HepG2 (cell line): ENCODE data around the gene CPT1C. TPM values are rescaled to one million over a fixed set of nuclear protein-coding genes. Genes with fewer than 3 reads are reported as not detected.

Source experiments
- ATAD3A ChIP-seq: sonication (generic); formaldehyde crosslinking; IDR thresholded peaks from 2 replicates; pipeline ENCODE4 v1.4.0; 2020; ENCODE audit warnings: missing genetic modification reagents
- ATF2 ChIP-seq: sonication (generic); formaldehyde crosslinking; IDR thresholded peaks from 2 replicates; pipeline ENCODE4 v1.4.0; 2020; ENCODE audit warnings: missing genetic modification reagents
- CENPX ChIP-seq: sonication (generic); formaldehyde crosslinking; IDR thresholded peaks from 2 replicates; pipeline ENCODE4 v1.9.0; 2021; ENCODE audit warnings: mild to moderate bottlenecking, missing genetic modification reagents, moderate library complexity
- HCFC1 ChIP-seq: fragments of 150-350 bp; IDR thresholded peaks from 2 replicates; pipeline ENCODE4 v1.6.1; 2014; ENCODE audit warnings: low read depth, low read length
- JARID2 ChIP-seq: sonication (generic); formaldehyde crosslinking; IDR thresholded peaks from 2 replicates; pipeline ENCODE4 v1.8.1; 2023; ENCODE audit warnings: missing genetic modification reagents, inconsistent platforms; ENCODE audit not compliant: insufficient replicate concordance
- KDM4B ChIP-seq: sonication (generic); formaldehyde crosslinking; IDR thresholded peaks from 2 replicates; pipeline ENCODE4 v1.4.0; 2020; ENCODE audit warnings: missing genetic modification reagents
- KLF6 ChIP-seq: IDR thresholded peaks from 2 replicates; pipeline ENCODE4 v1.8.0; 2016; ENCODE audit warnings: missing biosample characterization, missing genetic modification reagents
- MAFG ChIP-seq: sonication (generic); formaldehyde crosslinking; IDR thresholded peaks from 2 replicates; pipeline ENCODE4 v1.5.1; 2020; ENCODE audit warnings: mild to moderate bottlenecking, missing genetic modification reagents
- MED1 ChIP-seq: sonication (generic); formaldehyde crosslinking; IDR thresholded peaks from 2 replicates; pipeline ENCODE4 v1.4.0; 2020; ENCODE audit warnings: missing genetic modification reagents
- PCBP2 ChIP-seq: fragments of 200-400 bp; formaldehyde crosslinking; optimal IDR thresholded peaks from 2 replicates; pipeline ENCODE3; 2018; ENCODE audit warnings: low read length, low read depth; ENCODE audit not compliant: poor library complexity, severe bottlenecking
- RBFOX2 ChIP-seq: fragments of 200-400 bp; formaldehyde crosslinking; IDR thresholded peaks from 2 replicates; pipeline ENCODE4 v1.6.1; 2017; ENCODE audit warnings: low read depth, mild to moderate bottlenecking, low read length
- SIN3B ChIP-seq: fragments of 150-350 bp; IDR thresholded peaks from 2 replicates; pipeline ENCODE4 v1.6.1; 2014; ENCODE audit warnings: low read length
- STAT5B ChIP-seq: sonication (generic); formaldehyde crosslinking; IDR thresholded peaks from 2 replicates; pipeline ENCODE4 v1.4.0; 2020; ENCODE audit warnings: missing genetic modification reagents
- TFDP2 ChIP-seq: sonication (generic); formaldehyde crosslinking; IDR thresholded peaks from 2 replicates; pipeline ENCODE4 v1.4.0; 2020; ENCODE audit warnings: missing genetic modification reagents
- TSC22D2 ChIP-seq: sonication (generic); formaldehyde crosslinking; IDR thresholded peaks from 2 replicates; pipeline ENCODE4 v1.5.1; 2020; ENCODE audit warnings: missing genetic modification reagents, mild to moderate bottlenecking, borderline replicate concordance
- ZNF101 ChIP-seq: sonication (generic); formaldehyde crosslinking; IDR thresholded peaks from 2 replicates; pipeline ENCODE4 v1.4.0; 2020; ENCODE audit warnings: mild to moderate bottlenecking, low read depth, missing genetic modification reagents, borderline replicate concordance
- polyA plus RNA-seq, 8 experiments: library from polyadenylated mRNA; depleted of rRNA in 3 of 8; stranded (reverse) in 7 of 8; unstranded in 1 of 8; fragments of >200 nt; fragmentation: Illumina TruSeq in 4 of 8; extraction: Trizol in 4 of 8; gene quantifications; 2 replicates each; pipeline versions ENCODE4 v1.2.1 to v1.2.3, GENCODE V29; 2011 to 2016; ENCODE audit warnings: low read depth in 4 of 8, missing spikeins in 1 of 8, mixed read lengths in 1 of 8; ENCODE audit not compliant: insufficient read depth in 1 of 8
- total RNA-seq, 5 experiments: library from RNA; depleted of rRNA; stranded (reverse); fragments of >200 nt; fragmentation: Illumina TruSeq; extraction: Trizol; gene quantifications; 2 replicates each; pipeline ENCODE4 v1.2.3, GENCODE V29; 2016; ENCODE audit warnings: low read depth in 1 of 5
- TF ChIP-seq, protein P1 (sequence below): sonication (generic); formaldehyde crosslinking; IDR thresholded peaks from 2 replicates; pipeline ENCODE4 v1.4.0; 2020; ENCODE audit warnings: mild to moderate bottlenecking, missing genetic modification reagents
- TF ChIP-seq, protein P2 (sequence below), 2 experiments: sonication (generic) in 1 of 2; formaldehyde crosslinking in 1 of 2; IDR thresholded peaks; 2 replicates each; pipeline versions ENCODE4 v1.6.1 to v1.9.0; 2014 to 2022; ENCODE audit warnings: antibody characterized with exemption in 1 of 2, borderline replicate concordance in 1 of 2, inconsistent platforms in 1 of 2, low read depth in 1 of 2, missing genetic modification reagents in 1 of 2

The CPT1C gene
- total and polyA plus RNA-seq, 2 of the 13 experiments (the other 11 are each of a cell fraction or from before 2014, with no cell fraction given) = 0.18 TPM; not detected in 1

GRCh38 chr19:49665351-49666119 lies 25.4 kb upstream of the CPT1C start, which contains the start of the genes BCL2L12 and IRF3 (continued):
- TF ChIP-seq ATF2 (CRISPR knock-in tag) (no peak), JARID2 (CRISPR knock-in tag) (no peak), MAFG (no peak), MED1 (no peak), RBFOX2 (peak; percentile 54; the same call in 1 of the 2 replicates), KLF6 (0 out of 2 replicates have a peak, but pooled peaks have one; percentile 47), ZNF101 (CRISPR knock-in tag) (no peak), STAT5B (CRISPR knock-in tag) (no peak), TSC22D2 (CRISPR knock-in tag) (no peak), TFDP2 (CRISPR knock-in tag) (peak; percentile 89), SIN3B (peak; percentile 76; the same call in 1 of the 2 replicates), ATAD3A (CRISPR knock-in tag) (no peak), PCBP2 (no peak), HCFC1 (peak; percentile 20; the same call in 1 of the 2 replicates), KDM4B (CRISPR knock-in tag) (no peak), CENPX (CRISPR knock-in tag) (no peak)
- TF ChIP-seq, protein P1, sequence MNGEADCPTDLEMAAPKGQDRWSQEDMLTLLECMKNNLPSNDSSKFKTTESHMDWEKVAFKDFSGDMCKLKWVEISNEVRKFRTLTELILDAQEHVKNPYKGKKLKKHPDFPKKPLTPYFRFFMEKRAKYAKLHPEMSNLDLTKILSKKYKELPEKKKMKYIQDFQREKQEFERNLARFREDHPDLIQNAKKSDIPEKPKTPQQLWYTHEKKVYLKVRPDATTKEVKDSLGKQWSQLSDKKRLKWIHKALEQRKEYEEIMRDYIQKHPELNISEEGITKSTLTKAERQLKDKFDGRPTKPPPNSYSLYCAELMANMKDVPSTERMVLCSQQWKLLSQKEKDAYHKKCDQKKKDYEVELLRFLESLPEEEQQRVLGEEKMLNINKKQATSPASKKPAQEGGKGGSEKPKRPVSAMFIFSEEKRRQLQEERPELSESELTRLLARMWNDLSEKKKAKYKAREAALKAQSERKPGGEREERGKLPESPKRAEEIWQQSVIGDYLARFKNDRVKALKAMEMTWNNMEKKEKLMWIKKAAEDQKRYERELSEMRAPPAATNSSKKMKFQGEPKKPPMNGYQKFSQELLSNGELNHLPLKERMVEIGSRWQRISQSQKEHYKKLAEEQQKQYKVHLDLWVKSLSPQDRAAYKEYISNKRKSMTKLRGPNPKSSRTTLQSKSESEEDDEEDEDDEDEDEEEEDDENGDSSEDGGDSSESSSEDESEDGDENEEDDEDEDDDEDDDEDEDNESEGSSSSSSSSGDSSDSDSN (CRISPR knock-in tag) = peak; percentile 53
- TF ChIP-seq, protein P2, sequence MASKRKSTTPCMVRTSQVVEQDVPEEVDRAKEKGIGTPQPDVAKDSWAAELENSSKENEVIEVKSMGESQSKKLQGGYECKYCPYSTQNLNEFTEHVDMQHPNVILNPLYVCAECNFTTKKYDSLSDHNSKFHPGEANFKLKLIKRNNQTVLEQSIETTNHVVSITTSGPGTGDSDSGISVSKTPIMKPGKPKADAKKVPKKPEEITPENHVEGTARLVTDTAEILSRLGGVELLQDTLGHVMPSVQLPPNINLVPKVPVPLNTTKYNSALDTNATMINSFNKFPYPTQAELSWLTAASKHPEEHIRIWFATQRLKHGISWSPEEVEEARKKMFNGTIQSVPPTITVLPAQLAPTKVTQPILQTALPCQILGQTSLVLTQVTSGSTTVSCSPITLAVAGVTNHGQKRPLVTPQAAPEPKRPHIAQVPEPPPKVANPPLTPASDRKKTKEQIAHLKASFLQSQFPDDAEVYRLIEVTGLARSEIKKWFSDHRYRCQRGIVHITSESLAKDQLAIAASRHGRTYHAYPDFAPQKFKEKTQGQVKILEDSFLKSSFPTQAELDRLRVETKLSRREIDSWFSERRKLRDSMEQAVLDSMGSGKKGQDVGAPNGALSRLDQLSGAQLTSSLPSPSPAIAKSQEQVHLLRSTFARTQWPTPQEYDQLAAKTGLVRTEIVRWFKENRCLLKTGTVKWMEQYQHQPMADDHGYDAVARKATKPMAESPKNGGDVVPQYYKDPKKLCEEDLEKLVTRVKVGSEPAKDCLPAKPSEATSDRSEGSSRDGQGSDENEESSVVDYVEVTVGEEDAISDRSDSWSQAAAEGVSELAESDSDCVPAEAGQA (IDR thresholded peaks at IDR 0.05; ENCODE audit: low read depth) = no peak
- TF ChIP-seq, protein P2 (CRISPR knock-in tag; IDR thresholded peaks at IDR 0.05; ENCODE audit: borderline replicate concordance) = no peak
